ENCODE results near the gene VCP.

GRCh38 chr9:35105126-35105525 lies 32.7 kb upstream of the VCP start:
- no peak for TF ChIP-seq POLR2A (IDR thresholded peaks at IDR 0.05; ENCODE audit: extremely low read depth, insufficient read length)
- TF ChIP-seq, protein P1, sequence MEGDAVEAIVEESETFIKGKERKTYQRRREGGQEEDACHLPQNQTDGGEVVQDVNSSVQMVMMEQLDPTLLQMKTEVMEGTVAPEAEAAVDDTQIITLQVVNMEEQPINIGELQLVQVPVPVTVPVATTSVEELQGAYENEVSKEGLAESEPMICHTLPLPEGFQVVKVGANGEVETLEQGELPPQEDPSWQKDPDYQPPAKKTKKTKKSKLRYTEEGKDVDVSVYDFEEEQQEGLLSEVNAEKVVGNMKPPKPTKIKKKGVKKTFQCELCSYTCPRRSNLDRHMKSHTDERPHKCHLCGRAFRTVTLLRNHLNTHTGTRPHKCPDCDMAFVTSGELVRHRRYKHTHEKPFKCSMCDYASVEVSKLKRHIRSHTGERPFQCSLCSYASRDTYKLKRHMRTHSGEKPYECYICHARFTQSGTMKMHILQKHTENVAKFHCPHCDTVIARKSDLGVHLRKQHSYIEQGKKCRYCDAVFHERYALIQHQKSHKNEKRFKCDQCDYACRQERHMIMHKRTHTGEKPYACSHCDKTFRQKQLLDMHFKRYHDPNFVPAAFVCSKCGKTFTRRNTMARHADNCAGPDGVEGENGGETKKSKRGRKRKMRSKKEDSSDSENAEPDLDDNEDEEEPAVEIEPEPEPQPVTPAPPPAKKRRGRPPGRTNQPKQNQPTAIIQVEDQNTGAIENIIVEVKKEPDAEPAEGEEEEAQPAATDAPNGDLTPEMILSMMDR (IDR thresholded peaks at IDR 0.05; ENCODE audit: low read depth, low read length): no peak
- TF ChIP-seq, protein P2, sequence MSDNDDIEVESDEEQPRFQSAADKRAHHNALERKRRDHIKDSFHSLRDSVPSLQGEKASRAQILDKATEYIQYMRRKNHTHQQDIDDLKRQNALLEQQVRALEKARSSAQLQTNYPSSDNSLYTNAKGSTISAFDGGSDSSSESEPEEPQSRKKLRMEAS (IDR thresholded peaks at IDR 0.05; ENCODE audit: low read depth, low read length): no peak

Measured in NB4 (cell line).